T-cell (primary cell): Measurements from ENCODE around the gene MYMK. TPM values are rescaled to one million over a fixed set of nuclear protein-coding genes. Genes with fewer than 3 reads are reported as not detected.

Experiments
- ATAC-seq, 4 experiments: fragments of 200-7000 bp in 3 of 4; fragments of 150-1000 bp in 1 of 4; cut with Tn5 transposase; replicated peaks in 1 of 4; 1 replicate in 3 of 4; 2 replicates in 1 of 4; pipeline ENCODE4 v1.10.0; 2021; ENCODE audit warnings: moderate library complexity in 3 of 4, mild to moderate bottlenecking in 2 of 4, moderate number of reproducible peaks in 1 of 4
- CTCF ChIA-PET, 2 donors: fragments of 300-600 bp; sonication (Branson Sonifier 250); formaldehyde crosslinking; loops; one replicate each; lab custom pipeline; 2022; ENCODE audit warnings: antibody characterized with exemption in 2 of 2; lab: Charles Lee
- POLR2A ChIA-PET, 2 donors: fragments of 300-600 bp; sonication (Branson Sonifier 250); formaldehyde crosslinking; loops; one replicate each; lab custom pipeline; 2022; ENCODE audit warnings: antibody characterized with exemption in 2 of 2; lab: Charles Lee
- DNase-seq, 35 experiments: peaks; one replicate each; pipeline versions ENCODE4 v3.0.0 to v3.0.0-alpha.2; 2013 to 2023
- H3K27ac ChIP-seq: one replicate; pipeline ENCODE4 v1.5.1; 2013; ENCODE audit warnings: low read length
- H3K27me3 ChIP-seq, 2 experiments: replicated peaks in 1 of 2; 1 replicate in 1 of 2; 2 replicates in 1 of 2; pipeline versions ENCODE4 v1.6.1 to v1.7.0; 2013; ENCODE audit warnings: low read length in 1 of 2, mixed read lengths in 1 of 2; ENCODE audit not compliant: control insufficient read depth in 2 of 2, insufficient read depth in 2 of 2; ENCODE audit errors: extremely low read depth in 1 of 2
- H3K36me3 ChIP-seq, 2 donors: 1 replicate in 1 of 2; 2 replicates in 1 of 2; pipeline versions ENCODE4 v1.6.1 to v1.7.0; 2013; ENCODE audit warnings: low read length in 1 of 2; ENCODE audit not compliant: control insufficient read depth in 2 of 2, insufficient read depth in 1 of 2; ENCODE audit errors: extremely low read depth in 1 of 2
- H3K4me1 ChIP-seq, 2 experiments: 1 replicate in 1 of 2; 2 replicates in 1 of 2; pipeline versions ENCODE4 v1.6.1 to v1.7.0; 2013; ENCODE audit warnings: low read length in 2 of 2, mixed read lengths in 1 of 2; ENCODE audit not compliant: insufficient read depth in 2 of 2, control insufficient read depth in 1 of 2; ENCODE audit errors: extremely low read depth in 1 of 2
- H3K4me3 ChIP-seq, 2 donors: 1 replicate in 1 of 2; 2 replicates in 1 of 2; pipeline versions ENCODE4 v1.5.1 to v1.7.0; 2013; ENCODE audit warnings: mild to moderate bottlenecking in 2 of 2, low read length in 1 of 2, moderate library complexity in 1 of 2; ENCODE audit not compliant: control insufficient read depth in 1 of 2; ENCODE audit errors: extremely low read depth in 1 of 2
- H3K9me3 ChIP-seq: 2 replicates; pipeline ENCODE4 v1.7.0; 2013
- H3K27ac Mint-ChIP-seq, 2 donors: one replicate each; pipeline ENCODE4 v1.8.0; 2020 to 2021; ENCODE audit warnings: mild to moderate bottlenecking in 2 of 2, mixed read lengths in 2 of 2
- H3K27me3 Mint-ChIP-seq, 2 donors: one replicate each; pipeline ENCODE4 v1.8.0; 2021 to 2022; ENCODE audit warnings: mixed read lengths in 2 of 2
- H3K36me3 Mint-ChIP-seq: one replicate; pipeline ENCODE4 v1.8.0; 2021; ENCODE audit warnings: mixed read lengths
- H3K4me1 Mint-ChIP-seq, 3 donors: one replicate each; pipeline ENCODE4 v1.8.0; 2020 to 2022; ENCODE audit warnings: mixed read lengths in 3 of 3, mild to moderate bottlenecking in 1 of 3
- H3K4me3 Mint-ChIP-seq, 3 donors: one replicate each; pipeline ENCODE4 v1.8.0; 2020 to 2022; ENCODE audit warnings: mild to moderate bottlenecking in 3 of 3, mixed read lengths in 3 of 3, moderate library complexity in 3 of 3
- H3K9me3 Mint-ChIP-seq, 3 donors: one replicate each; pipeline ENCODE4 v1.8.0; 2020 to 2022; ENCODE audit warnings: mixed read lengths in 3 of 3
- WGBS: methylation state at CpG from one replicate; pipeline ENCODE4 v1.1.5; 2013; ENCODE audit warnings: missing lambda C conversion rate; ENCODE audit not compliant: insufficient coverage; 5-methylcytosine and 5-hydroxymethylcytosine counted together
- total RNA-seq, 35 experiments: library from RNA in 6 of 35; stranded (reverse) in 6 of 35; fragments of 120-200 nt in 1 of 35; gene quantifications; one replicate each; pipeline versions ENCODE4 v1.2.1 to v1.2.4 and lab custom pipeline; 2013 to 2026

Gene MYMK
- total RNA-seq, 5 donors from 2014 or later (not counting 1 experiment from before 2014, with no cell fraction given) = not detected

GRCh38 chr9:133499132-133499891 lies 25.4 kb downstream of the MYMK start:
- peaks cover 10% of the 10 kb centered on the region for H3K36me3 Mint-ChIP-seq
- no peaks in the 10 kb centered on the region for H3K4me1 Mint-ChIP-seq
- H3K9me3 Mint-ChIP-seq = peaks cover 11 to 19% (median 12%) of the 10 kb centered on the region in 3 donors
- H3K27me3 ChIP-seq = peaks cover 0 to 28% of the 10 kb centered on the region in 2 experiments
- no peak for ATAC-seq
- H3K4me1 ChIP-seq = no peaks in the 10 kb centered on the region
- H3K4me3 Mint-ChIP-seq = no peak overlapping the region
- no peak overlapping the region for H3K27ac Mint-ChIP-seq
- peaks cover 0 to 18% of the 10 kb centered on the region in 2 donors for H3K27me3 Mint-ChIP-seq
- 89% methylated on average over 19 of the region's 19 CpGs for WGBS
- H3K27ac ChIP-seq = no peak overlapping the region
- H3K4me3 ChIP-seq = no peak overlapping the region
- POLR2A ChIA-PET = no interaction called here
- no peak for DNase-seq
- H3K36me3 ChIP-seq = no peaks in the 10 kb centered on the region
- H3K9me3 ChIP-seq = peaks cover 2% of the 10 kb centered on the region
- CTCF ChIA-PET = no interaction called here

GRCh38 chr9:133496861-133497842 lies 27.6 kb downstream of the MYMK start:
- POLR2A ChIA-PET = interaction anchor here in 1 of 2 donors (0.6 kb wide), 1 partner anchor 307 kb away, joined by 3 read pairs; no protein-coding TSS in a partner anchor
- CTCF ChIA-PET = no interaction called here
- Mint-ChIP-seq H3K4me3 (no peak overlapping the region), H3K36me3 (peaks cover 5% of the 10 kb centered on the region), H3K4me1 (no peaks in the 10 kb centered on the region), H3K27me3 (peaks cover 0 to 10% of the 10 kb centered on the region in 2 donors), H3K9me3 (peaks cover 5 to 13% (median 7%) of the 10 kb centered on the region in 3 donors), H3K27ac (no peak overlapping the region)
- H3K4me1 ChIP-seq = no peaks in the 10 kb centered on the region
- no peak overlapping the region for H3K27ac ChIP-seq
- WGBS = 87% methylated on average over 31 of the region's 35 CpGs
- no peak for ATAC-seq
- no peaks in the 10 kb centered on the region for H3K9me3 ChIP-seq
- no peak overlapping the region for H3K4me3 ChIP-seq
- peaks cover 0 to 35% of the 10 kb centered on the region in 2 experiments for H3K27me3 ChIP-seq
- H3K36me3 ChIP-seq = no peaks in the 10 kb centered on the region
- no peak for DNase-seq

GRCh38 chr9:133495327-133496293 lies 29.1 kb downstream of the MYMK start:
- Mint-ChIP-seq H3K27ac (no peak overlapping the region), H3K4me1 (no peaks in the 10 kb centered on the region), H3K36me3 (no peaks in the 10 kb centered on the region), H3K9me3 (no peaks in the 10 kb centered on the region), H3K4me3 (no peak overlapping the region), H3K27me3 (peaks cover 0 to 10% of the 10 kb centered on the region in 2 donors)
- ChIA-PET POLR2A (no interaction called here), CTCF (interaction anchor here in 1 of 2 donors (0.9 kb wide), 1 partner anchor 13 kb away, joined by 3 read pairs; no protein-coding TSS in a partner anchor)
- Histone ChIP-seq H3K9me3 (no peaks in the 10 kb centered on the region), H3K27me3 (peaks cover 0 to 48% of the 10 kb centered on the region in 2 experiments), H3K27ac (no peak overlapping the region), H3K4me1 (no peaks in the 10 kb centered on the region), H3K4me3 (no peak overlapping the region), H3K36me3 (no peaks in the 10 kb centered on the region)
- ATAC-seq (no peak), DNase-seq (no peak)
- 96% methylated on average over 24 of the region's 24 CpGs for WGBS

- Mint-ChIP-seq H3K27ac (no peak overlapping the region), H3K36me3 (no peaks in the 10 kb centered on the region), H3K9me3 (no peaks in the 10 kb centered on the region), H3K27me3 (peaks cover 0 to 12% of the 10 kb centered on the region in 2 donors), H3K4me1 (no peaks in the 10 kb centered on the region), H3K4me3 (no peak overlapping the region)
- CTCF ChIA-PET = no interaction called here
- Histone ChIP-seq H3K4me3 (no peak overlapping the region), H3K27me3 (peaks cover 0 to 51% of the 10 kb centered on the region in 2 experiments), H3K36me3 (no peaks in the 10 kb centered on the region), H3K9me3 (no peaks in the 10 kb centered on the region), H3K27ac (no peak overlapping the region), H3K4me1 (no peaks in the 10 kb centered on the region)
- ATAC-seq (no peak), DNase-seq (no peak)
- 90% methylated on average over 20 of the region's 24 CpGs for WGBS
- POLR2A ChIA-PET = no interaction called here
Measured at GRCh38 chr9:133494636-133495326, 30.0 kb downstream of the MYMK start.

- peaks cover 0 to 51% of the 10 kb centered on the region in 2 experiments for H3K27me3 ChIP-seq
- H3K27ac ChIP-seq = no peak overlapping the region
- DNase-seq = no peak
- H3K4me3 ChIP-seq = no peak overlapping the region
- no peaks in the 10 kb centered on the region for H3K36me3 Mint-ChIP-seq
- no peak overlapping the region for H3K27ac Mint-ChIP-seq
- no peaks in the 10 kb centered on the region for H3K9me3 Mint-ChIP-seq
- peaks cover 0 to 13% of the 10 kb centered on the region in 2 donors for H3K27me3 Mint-ChIP-seq
- no peaks in the 10 kb centered on the region for H3K36me3 ChIP-seq
- peak in 1 of 4 experiments; percentile 12 for ATAC-seq
- H3K4me1 Mint-ChIP-seq = no peaks in the 10 kb centered on the region
- no peaks in the 10 kb centered on the region for H3K9me3 ChIP-seq
- 90% methylated on average over 23 of the region's 23 CpGs for WGBS
- CTCF ChIA-PET = no interaction called here
- no peak overlapping the region for H3K4me3 Mint-ChIP-seq
- POLR2A ChIA-PET = no interaction called here
- no peaks in the 10 kb centered on the region for H3K4me1 ChIP-seq
Measured at GRCh38 chr9:133493845-133494540, 30.8 kb downstream of the MYMK start.
